ENCODE results near the gene LSM5. TPM values are rescaled to one million over a fixed set of nuclear protein-coding genes. Genes with fewer than 3 reads are reported as not detected.
A peak's percentile ranks its signal among the peaks of the same experiment; 100 is the strongest.

Gene LSM5
- total RNA-seq = 10 to 100 TPM; 42.7 to 64.3 TPM

DNA sequence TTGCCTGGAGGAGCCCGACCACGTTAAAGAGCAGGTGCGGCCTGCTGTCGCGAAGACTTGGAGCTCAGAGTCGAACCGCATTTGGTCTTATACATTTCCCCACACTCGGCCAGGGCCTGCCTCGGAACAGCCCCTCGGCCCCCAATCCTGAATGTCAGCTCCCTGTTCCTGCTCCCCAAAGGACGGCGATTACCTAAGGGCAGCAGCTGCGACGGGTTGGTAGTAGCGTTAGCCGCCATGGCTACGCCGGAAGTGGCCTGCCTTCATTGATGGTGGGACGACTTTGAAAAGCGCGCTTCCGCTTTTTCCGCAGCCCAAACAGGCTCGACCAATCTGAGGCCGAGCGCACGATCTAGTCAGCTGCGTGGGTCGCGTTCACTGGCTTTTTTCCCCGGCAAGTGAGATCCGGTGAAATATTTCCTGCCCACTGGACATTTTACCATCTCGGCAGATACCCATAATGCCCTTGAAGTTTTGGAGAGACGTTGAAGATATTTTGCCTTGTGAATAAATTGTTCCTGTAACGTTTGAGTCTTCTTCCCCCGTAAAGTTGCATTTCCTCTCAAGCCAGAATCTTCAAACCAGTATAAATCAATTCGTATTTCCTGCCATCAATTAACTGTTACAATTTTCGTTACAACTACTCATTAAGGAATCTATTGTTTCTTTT, at the start of gene LSM5:
TSS of gene LSM5 (minus strand) at position 254 of the 670 bp plus-strand sequence. CDS start at position 239, 15 bp downstream.
- DNase-seq = peak; percentile 95
- Histone ChIP-seq H3K27me3 (no peaks in the 10 kb centered on the region), H3K9me3 (no peaks in the 10 kb centered on the region), H3K4me1 (no peaks in the 10 kb centered on the region), H3K36me3 (no peaks in the 10 kb centered on the region), H3K9ac (ENCODE audit: low read depth in 2 of 2, low read length in 2 of 2) (peak within 1 kb of the TSS; percentile 84 to 86), H3K27ac (peak within 1 kb of the TSS; percentile 91), H3K4me3 (peak within 1 kb of the TSS; percentile 68)
- intact Hi-C loops (cut with DNase I) = no loop called here
- TF ChIP-seq CTCF (IDR thresholded peaks at IDR 0.05) = no peak

GRCh38 chr7:32539366-32539765, 49.2 kb upstream of the LSM5 start:
- Histone ChIP-seq H3K4me1 (no peaks in the 10 kb centered on the region), H3K9me3 (no peaks in the 10 kb centered on the region), H3K36me3 (peaks cover 7% of the 10 kb centered on the region), H3K27me3 (no peaks in the 10 kb centered on the region), H3K9ac (ENCODE audit: low read depth in 2 of 2, low read length in 2 of 2) (no peak overlapping the region), H3K4me3 (no peak overlapping the region), H3K27ac (no peak overlapping the region)
- no peak for TF ChIP-seq CTCF (IDR thresholded peaks at IDR 0.05)
- intact Hi-C loops (cut with DNase I) = no loop called here
- DNase-seq = no peak

DNA sequence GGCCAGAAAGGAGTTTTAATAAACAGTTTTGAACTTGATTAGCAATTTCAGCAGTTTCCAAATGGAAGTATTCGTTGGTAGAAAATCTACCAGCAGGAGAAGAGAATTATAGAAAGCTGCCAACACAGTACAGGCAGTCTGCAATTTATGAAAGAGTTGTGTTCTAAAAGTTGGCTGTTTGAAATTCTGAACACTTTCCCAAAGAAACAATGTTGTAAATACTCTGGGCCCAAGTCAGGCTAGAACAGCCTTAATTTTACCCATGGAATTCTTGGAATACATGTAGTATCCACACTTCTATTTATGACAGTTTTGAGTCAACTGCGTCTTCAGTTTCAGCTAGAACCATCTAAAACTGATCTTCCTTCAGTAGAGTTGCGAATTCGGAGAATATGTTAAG, 47.6 kb upstream of the LSM5 start:
- no peak for DNase-seq
- H3K36me3 ChIP-seq = no peaks in the 10 kb centered on the region
- TF ChIP-seq CTCF (IDR thresholded peaks at IDR 0.05) = no peak
- intact Hi-C loops (cut with DNase I) = no loop called here
- H3K27ac ChIP-seq = no peak overlapping the region
- no peak overlapping the region for H3K4me3 ChIP-seq
- no peaks in the 10 kb centered on the region for H3K9me3 ChIP-seq
- H3K27me3 ChIP-seq = no peaks in the 10 kb centered on the region
- H3K9ac ChIP-seq (ENCODE audit: low read depth in 2 of 2, low read length in 2 of 2) = no peak overlapping the region
- H3K4me1 ChIP-seq = no peaks in the 10 kb centered on the region

- no peak for DNase-seq
- Histone ChIP-seq H3K4me1 (no peaks in the 10 kb centered on the region), H3K9ac (ENCODE audit: low read depth in 2 of 2, low read length in 2 of 2) (no peak overlapping the region), H3K27ac (no peak overlapping the region), H3K36me3 (no peaks in the 10 kb centered on the region), H3K27me3 (no peaks in the 10 kb centered on the region), H3K4me3 (no peak overlapping the region), H3K9me3 (no peaks in the 10 kb centered on the region)
- TF ChIP-seq CTCF (IDR thresholded peaks at IDR 0.05) = no peak
- intact Hi-C loops (cut with DNase I) = no loop called here
These were observed 46.4 kb upstream of the LSM5 start for GRCh38 chr7:32536585-32536984.

DNA sequence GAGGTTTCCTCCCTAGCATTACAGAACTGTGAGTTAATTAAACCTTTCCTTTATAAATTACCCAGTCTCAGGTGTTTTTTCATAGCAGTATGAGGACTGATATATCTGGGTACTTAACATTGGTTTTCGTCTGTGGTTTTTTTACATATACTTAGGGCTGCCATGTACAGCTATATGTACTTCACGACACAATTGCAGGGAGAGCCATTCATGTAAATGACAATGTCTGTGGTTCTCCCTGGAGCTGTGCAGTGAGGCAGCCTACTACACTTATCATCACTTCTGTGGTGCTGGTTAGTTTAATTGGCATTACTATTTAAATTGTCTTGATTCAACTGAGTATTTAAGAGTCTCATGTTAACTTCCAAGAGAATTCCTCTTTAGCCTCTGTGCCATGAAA, 45.8 kb upstream of the LSM5 start:
- no peak for DNase-seq
- TF ChIP-seq CTCF (IDR thresholded peaks at IDR 0.05) = no peak
- intact Hi-C loops (cut with DNase I) = no loop called here
- Histone ChIP-seq H3K36me3 (no peaks in the 10 kb centered on the region), H3K4me1 (no peaks in the 10 kb centered on the region), H3K9me3 (no peaks in the 10 kb centered on the region), H3K4me3 (no peak overlapping the region), H3K27me3 (no peaks in the 10 kb centered on the region), H3K27ac (no peak overlapping the region), H3K9ac (ENCODE audit: low read depth in 2 of 2, low read length in 2 of 2) (no peak overlapping the region)

Measured in colonic mucosa (tissue), 4 donors.